Measurements from ENCODE around the gene PIGT.
"Not testable (repeated sequence)": the region's sequence is repeated elsewhere in the genome, so short reads cannot be mapped to it uniquely, and the experiment has no call there.

The PIGT gene

GRCh38 chr20:45470262-45470931 is 54.5 kb downstream of the PIGT start:
- TF ChIP-seq CTCF (IDR thresholded peaks at IDR 0.05; ENCODE audit: insufficient read depth, low read length, missing control alignments) = no peak
- CTCF ChIA-PET = interaction anchor here (0.9 to 1.2 kb wide), 3 partner anchors 153 to 165 kb away, joined by 3 read pairs; no protein-coding TSS in a partner anchor
- DNase-seq (ENCODE audit: low read depth, low spot score) = no peak
- POLR2A ChIA-PET = no interaction called here
- peak overlapping the region; percentile 39 for H3K4me3 ChIP-seq (ENCODE audit: low read depth, low read length)

- TF ChIP-seq CTCF (IDR thresholded peaks at IDR 0.05; ENCODE audit: insufficient read depth, low read length, missing control alignments) = no peak
- ChIA-PET CTCF (interaction anchor here (0.9 to 1.2 kb wide), 2 partner anchors 153 to 165 kb away, joined by 3 read pairs; no protein-coding TSS in a partner anchor), POLR2A (no interaction called here)
- no peak for DNase-seq (ENCODE audit: low read depth, low spot score)
- peak overlapping the region; percentile 39 for H3K4me3 ChIP-seq (ENCODE audit: low read depth, low read length)
Observed at GRCh38 chr20:45470937-45471336, 55.0 kb downstream of the PIGT start.

- H3K4me3 ChIP-seq (ENCODE audit: low read depth, low read length); DNase-seq (ENCODE audit: low read depth, low spot score); POLR2A ChIA-PET; CTCF ChIA-PET: not testable (repeated sequence)
Observed at GRCh38 chr20:45472286-45472685, 56.3 kb downstream of the PIGT start.
